SH-SY5Y (cell line): ENCODE measurements around the gene KEAP1.

Experiments used
- GATA2 ChIP-seq: IDR thresholded peaks from 2 replicates; pipeline ENCODE4 v1.6.1; 2011; ENCODE audit warnings: mild to moderate bottlenecking, low read depth, low read length
- GATA3 ChIP-seq: IDR thresholded peaks from 2 replicates; pipeline ENCODE4 v1.6.1; 2011; ENCODE audit warnings: low read depth, mild to moderate bottlenecking, low read length, moderate library complexity

DNA sequence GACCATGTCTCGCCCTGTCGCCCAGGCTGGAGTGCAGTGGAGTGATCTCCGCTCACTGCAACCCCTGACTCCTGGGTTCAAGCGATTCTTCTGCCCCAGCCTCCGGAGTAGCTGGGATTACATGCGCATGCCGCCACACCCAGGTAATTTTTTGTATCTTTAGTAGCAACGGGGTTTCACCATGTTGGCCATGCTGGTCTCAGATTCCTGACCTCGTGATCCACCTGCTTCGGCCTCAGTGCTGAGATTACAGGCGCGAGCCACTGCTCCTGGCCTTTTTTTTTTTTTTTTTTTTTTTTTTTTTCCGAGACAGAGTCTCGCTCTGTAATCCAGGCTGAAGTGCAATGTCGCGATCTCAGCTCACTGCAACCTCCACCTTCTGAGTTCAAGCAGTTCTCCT lies 4.9 kb upstream of the KEAP1 start:
- TF ChIP-seq GATA2 (no peak), GATA3 (no peak)
